D721Med (cell line): ENCODE data around the gene NFATC1.

Experiments used
- DNase-seq: peaks from one replicate; pipeline ENCODE4 v3.0.0; 2011; ENCODE audit warnings: low spot score; ENCODE audit not compliant: insufficient read length
- FAIRE-seq: peaks from 2 replicates; lab custom pipeline; 2011; peaks lifted over from hg19 to GRCh38; lab: Jason Lieb, UNC
- CTCF ChIP-seq: IDR thresholded peaks from 2 replicates; pipeline ENCODE4 v1.5.1; 2012; ENCODE audit warnings: mild to moderate bottlenecking, control low read depth; ENCODE audit not compliant: insufficient read depth; ENCODE audit errors: missing control alignments

NFATC1 gene

GRCh38 chr18:79544386-79544963 is 148.7 kb downstream of the NFATC1 start:
- FAIRE-seq, result no peak
- no peak for DNase-seq
- TF ChIP-seq CTCF, result no peak

GRCh38 chr18:79545255-79545654 is 149.5 kb downstream of the NFATC1 start:
- no peak for TF ChIP-seq CTCF
- DNase-seq (no peak), FAIRE-seq (no peak)

- FAIRE-seq (no peak), DNase-seq (no peak)
- no peak for TF ChIP-seq CTCF
Observed at GRCh38 chr18:79545736-79546171, 150.0 kb downstream of the NFATC1 start.

GRCh38 chr18:79546781-79547272 is 151.1 kb downstream of the NFATC1 start:
- no peak for DNase-seq
- TF ChIP-seq CTCF, result no peak
- FAIRE-seq, result no peak

GRCh38 chr18:79547413-79548076 is 151.8 kb downstream of the NFATC1 start:
- no peak for TF ChIP-seq CTCF
- FAIRE-seq (no peak), DNase-seq (no peak)

- TF ChIP-seq CTCF, result no peak
- FAIRE-seq (no peak), DNase-seq (no peak)
Observed at GRCh38 chr18:79548077-79548450, 152.3 kb downstream of the NFATC1 start.

GRCh38 chr18:79548621-79548985 is 152.9 kb downstream of the NFATC1 start:
- no peak for FAIRE-seq
- DNase-seq, result no peak
- no peak for TF ChIP-seq CTCF
